Measurements from ENCODE around the gene PSMD1.
"Not testable (repeated sequence)": the region's sequence is repeated elsewhere in the genome, so short reads cannot be mapped to it uniquely, and the experiment has no call there.

The PSMD1 gene

GRCh38 chr2:231189571-231190495 lies 133.2 kb downstream of the PSMD1 start:
- no peak for DNase-seq

GRCh38 chr2:231190531-231191197 lies 134.0 kb downstream of the PSMD1 start:
- no peak for DNase-seq

GRCh38 chr2:231191896-231192872 lies 135.5 kb downstream of the PSMD1 start:
- DNase-seq = peak; percentile 16

- DNase-seq = no peak
These were observed 136.5 kb downstream of the PSMD1 start for GRCh38 chr2:231193216-231193615.

GRCh38 chr2:231196592-231196991 lies 139.9 kb downstream of the PSMD1 start:
- no peak for DNase-seq

GRCh38 chr2:231197196-231197595 lies 140.5 kb downstream of the PSMD1 start:
- DNase-seq = not testable (repeated sequence)

GRCh38 chr2:231197706-231198290 lies 141.1 kb downstream of the PSMD1 start:
- no peak for DNase-seq

GRCh38 chr2:231198291-231199173 lies 141.9 kb downstream of the PSMD1 start, which contains the start of gene ARMC9:
Gene ARMC9, plus strand, starts transcription at chr2:231198631. Its CDS starts 7,608 bp downstream, at chr2:231206239.
- DNase-seq = peak; percentile 43

- DNase-seq = no peak
These were observed 142.6 kb downstream of the PSMD1 start for GRCh38 chr2:231199219-231199618.

- DNase-seq = no peak
These were observed 144.3 kb downstream of the PSMD1 start for GRCh38 chr2:231200805-231201474.

- DNase-seq = no peak
These were observed 144.8 kb downstream of the PSMD1 start for GRCh38 chr2:231201475-231201814.

- DNase-seq = no peak
These were observed 146.4 kb downstream of the PSMD1 start for GRCh38 chr2:231203087-231203486.

GRCh38 chr2:231204146-231204545 lies 147.5 kb downstream of the PSMD1 start:
- DNase-seq = no peak

GRCh38 chr2:231204581-231204980 lies 147.9 kb downstream of the PSMD1 start:
- DNase-seq = no peak

GRCh38 chr2:231207734-231208133 lies 151.1 kb downstream of the PSMD1 start:
- DNase-seq = no peak

- DNase-seq = no peak
These were observed 154.1 kb downstream of the PSMD1 start for GRCh38 chr2:231210782-231211181.

GRCh38 chr2:231211486-231211885 lies 154.8 kb downstream of the PSMD1 start:
- no peak for DNase-seq

GRCh38 chr2:231212329-231212845 lies 155.7 kb downstream of the PSMD1 start:
- no peak for DNase-seq

GRCh38 chr2:231213931-231214642 lies 157.4 kb downstream of the PSMD1 start:
- DNase-seq = no peak

GRCh38 chr2:231218366-231218765 lies 161.7 kb downstream of the PSMD1 start:
- no peak for DNase-seq

Data from SHP77 treated with DMSO at 0.1 percent for 48 hours (cell line).